ENCODE measurements around the gene SLC66A2.

GRCh38 chr18:79887181-79888000 lies 64.1 kb downstream of the SLC66A2 start:
- no peak for TF ChIP-seq CTCF (IDR thresholded peaks at IDR 0.05)
- no peak for TF ChIP-seq POLR2A (IDR thresholded peaks at IDR 0.05)
